ENCODE data around the gene CEP164. TPM values are rescaled to one million over a fixed set of nuclear protein-coding genes. Genes with fewer than 3 reads are reported as not detected.

The CEP164 gene
- total RNA-seq, 1 experiment from 2014 or later = 25.4 TPM

DNA sequence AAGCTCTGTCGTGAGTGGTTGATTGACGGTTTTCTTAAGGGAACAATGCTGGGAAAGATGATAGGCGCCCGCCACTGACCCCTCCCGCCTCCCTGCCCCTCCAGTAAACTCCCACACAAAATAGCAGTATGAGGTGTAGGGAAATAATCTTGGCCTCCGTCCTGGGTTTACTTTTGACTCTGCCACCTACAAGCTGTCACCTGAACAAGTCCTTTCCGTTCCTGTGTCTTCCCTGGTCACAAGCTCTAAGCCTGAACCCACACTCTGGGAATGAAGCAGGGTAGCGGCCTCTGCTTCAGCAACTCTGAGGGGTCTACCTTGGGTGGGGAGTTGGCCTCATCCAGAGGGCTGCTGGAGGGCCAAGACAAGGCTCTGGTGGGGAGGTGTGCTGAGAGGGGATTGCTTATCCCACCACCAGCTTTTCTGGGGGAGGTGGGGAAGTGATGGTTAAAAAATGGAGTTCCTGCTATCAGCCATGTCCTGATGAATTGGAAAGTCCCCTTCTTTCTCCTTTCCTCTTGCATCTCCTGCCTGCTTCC, 87.8 kb downstream of the CEP164 start:
- BruUV-seq (replicated peaks) = no TSS peak
- no peak for DNase-seq
- TF ChIP-seq, protein P1, sequence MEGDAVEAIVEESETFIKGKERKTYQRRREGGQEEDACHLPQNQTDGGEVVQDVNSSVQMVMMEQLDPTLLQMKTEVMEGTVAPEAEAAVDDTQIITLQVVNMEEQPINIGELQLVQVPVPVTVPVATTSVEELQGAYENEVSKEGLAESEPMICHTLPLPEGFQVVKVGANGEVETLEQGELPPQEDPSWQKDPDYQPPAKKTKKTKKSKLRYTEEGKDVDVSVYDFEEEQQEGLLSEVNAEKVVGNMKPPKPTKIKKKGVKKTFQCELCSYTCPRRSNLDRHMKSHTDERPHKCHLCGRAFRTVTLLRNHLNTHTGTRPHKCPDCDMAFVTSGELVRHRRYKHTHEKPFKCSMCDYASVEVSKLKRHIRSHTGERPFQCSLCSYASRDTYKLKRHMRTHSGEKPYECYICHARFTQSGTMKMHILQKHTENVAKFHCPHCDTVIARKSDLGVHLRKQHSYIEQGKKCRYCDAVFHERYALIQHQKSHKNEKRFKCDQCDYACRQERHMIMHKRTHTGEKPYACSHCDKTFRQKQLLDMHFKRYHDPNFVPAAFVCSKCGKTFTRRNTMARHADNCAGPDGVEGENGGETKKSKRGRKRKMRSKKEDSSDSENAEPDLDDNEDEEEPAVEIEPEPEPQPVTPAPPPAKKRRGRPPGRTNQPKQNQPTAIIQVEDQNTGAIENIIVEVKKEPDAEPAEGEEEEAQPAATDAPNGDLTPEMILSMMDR (IDR thresholded peaks at IDR 0.05; ENCODE audit: unreplicated experiment) = no peak
- H3K4me1 Mint-ChIP-seq (ENCODE audit: low read depth, unreplicated experiment) = no peaks in the 10 kb centered on the region
- H3K36me3 Mint-ChIP-seq (ENCODE audit: insufficient read depth, unreplicated experiment) = peaks cover 9% of the 10 kb centered on the region
- no peaks in the 10 kb centered on the region for H3K9me3 Mint-ChIP-seq (ENCODE audit: low read depth, unreplicated experiment)
- CTCF ChIA-PET = no interaction called here
- no peak overlapping the region for H3K4me3 Mint-ChIP-seq (ENCODE audit: low read depth, unreplicated experiment)
- intact Hi-C loops (cut with micrococcal nuclease; ENCODE audit: unreplicated experiment) = no loop called here
- no peak overlapping the region for H3K27ac Mint-ChIP-seq (ENCODE audit: unreplicated experiment)
- peaks cover 15% of the 10 kb centered on the region for H3K27me3 Mint-ChIP-seq (ENCODE audit: unreplicated experiment)

DNA sequence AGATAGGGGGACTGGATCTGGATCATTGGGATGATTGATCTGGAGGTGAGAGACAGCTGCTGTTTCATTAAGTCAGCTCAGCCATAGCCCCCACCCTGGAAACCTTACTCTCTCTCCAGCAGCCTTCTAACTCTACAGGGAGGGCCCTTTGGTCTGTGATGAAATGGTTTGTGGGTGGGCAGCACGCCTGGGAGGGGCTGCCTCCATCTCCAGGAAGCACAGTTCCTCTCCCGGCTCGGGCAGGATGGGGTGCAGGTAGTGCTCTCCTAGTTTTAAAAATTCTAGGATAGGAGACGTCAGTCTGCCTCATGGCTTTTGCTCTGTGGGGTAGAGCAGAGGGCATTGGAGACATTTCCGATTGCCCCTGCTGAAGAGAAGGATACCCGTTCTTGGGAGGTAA, 89.7 kb downstream of the CEP164 start:
- H3K9me3 Mint-ChIP-seq (ENCODE audit: low read depth, unreplicated experiment) = no peaks in the 10 kb centered on the region
- no peaks in the 10 kb centered on the region for H3K36me3 Mint-ChIP-seq (ENCODE audit: insufficient read depth, unreplicated experiment)
- CTCF ChIA-PET = no interaction called here
- H3K27me3 Mint-ChIP-seq (ENCODE audit: unreplicated experiment) = peaks cover 31% of the 10 kb centered on the region
- no peak overlapping the region for H3K27ac Mint-ChIP-seq (ENCODE audit: unreplicated experiment)
- H3K4me1 Mint-ChIP-seq (ENCODE audit: low read depth, unreplicated experiment) = no peaks in the 10 kb centered on the region
- TF ChIP-seq, protein P1 (IDR thresholded peaks at IDR 0.05; ENCODE audit: unreplicated experiment) = no peak
- BruUV-seq (replicated peaks) = no TSS peak
- H3K4me3 Mint-ChIP-seq (ENCODE audit: low read depth, unreplicated experiment) = no peak overlapping the region
- no peak for DNase-seq
- intact Hi-C loops (cut with micrococcal nuclease; ENCODE audit: unreplicated experiment) = no loop called here

DNA sequence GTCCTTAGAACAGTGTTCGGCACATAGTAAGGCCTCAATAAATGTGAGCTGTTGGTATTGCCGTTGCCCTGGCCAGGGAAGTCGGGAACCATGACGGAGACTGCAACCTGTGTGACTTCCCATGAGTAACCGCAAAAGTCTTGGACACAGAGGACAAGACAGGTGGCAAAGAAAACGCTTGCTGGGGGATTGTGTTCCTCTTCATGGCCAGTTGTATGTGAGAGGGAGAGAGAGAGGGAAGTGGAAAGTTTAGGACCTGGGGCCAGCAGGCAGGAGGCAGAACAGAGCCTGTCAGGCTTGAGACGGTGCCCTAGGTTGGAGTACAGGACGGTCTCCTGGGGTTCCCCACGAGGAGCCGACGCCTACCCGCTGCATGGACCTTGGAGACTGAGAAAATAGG, 90.2 kb downstream of the CEP164 start:
- DNase-seq = no peak
- CTCF ChIA-PET = interaction anchor here (0.6 kb wide), 1 partner anchor 212 kb away, joined by 15 read pairs; no protein-coding TSS in a partner anchor
- TF ChIP-seq, protein P1 (IDR thresholded peaks at IDR 0.05; ENCODE audit: unreplicated experiment) = no peak
- intact Hi-C loops (cut with micrococcal nuclease; ENCODE audit: unreplicated experiment) = no loop called here
- Mint-ChIP-seq H3K27ac (ENCODE audit: unreplicated experiment) (no peak overlapping the region), H3K27me3 (ENCODE audit: unreplicated experiment) (peaks cover 36% of the 10 kb centered on the region), H3K4me3 (ENCODE audit: low read depth, unreplicated experiment) (no peak overlapping the region), H3K9me3 (ENCODE audit: low read depth, unreplicated experiment) (no peaks in the 10 kb centered on the region), H3K36me3 (ENCODE audit: insufficient read depth, unreplicated experiment) (no peaks in the 10 kb centered on the region), H3K4me1 (ENCODE audit: low read depth, unreplicated experiment) (no peaks in the 10 kb centered on the region)
- BruUV-seq (replicated peaks) = no TSS peak

DNA sequence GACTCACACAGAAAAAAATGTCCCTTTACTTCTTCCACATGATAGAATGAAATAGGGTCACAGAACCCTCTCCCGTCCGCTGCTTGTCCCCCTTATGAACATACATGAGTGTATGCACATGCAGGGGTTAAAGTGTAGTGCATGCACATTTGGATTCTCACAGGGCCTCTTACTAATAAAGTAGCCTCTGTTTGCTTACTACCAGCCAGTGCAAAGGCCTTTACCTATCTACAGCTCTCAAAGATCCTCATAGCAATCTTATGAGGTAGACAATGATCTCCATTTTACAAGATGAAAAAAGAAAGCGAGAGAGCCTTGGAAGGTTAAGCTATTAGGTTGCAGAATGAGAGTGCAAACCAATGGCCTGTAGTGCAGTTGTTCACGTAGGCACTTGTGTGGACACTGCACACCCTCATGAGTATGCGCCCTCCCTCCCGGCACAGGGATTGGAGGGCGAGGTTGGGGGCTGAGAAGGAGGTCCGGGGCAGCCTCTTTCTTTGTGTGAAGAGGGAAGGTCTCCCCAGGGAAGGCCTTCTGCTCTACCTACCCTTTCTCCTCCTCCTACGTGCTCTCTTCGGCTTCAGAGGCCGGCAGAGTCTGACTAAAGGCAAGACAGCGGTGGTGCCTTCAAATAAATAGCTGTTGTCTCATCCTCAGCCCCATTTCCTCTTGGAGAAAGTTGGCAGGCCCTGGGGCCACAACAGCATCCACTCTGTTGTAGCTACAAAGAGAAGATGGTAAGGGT, 91.3 kb downstream of the CEP164 start:
- intact Hi-C loops (cut with micrococcal nuclease; ENCODE audit: unreplicated experiment) = no loop called here
- no peaks in the 10 kb centered on the region for H3K36me3 Mint-ChIP-seq (ENCODE audit: insufficient read depth, unreplicated experiment)
- CTCF ChIA-PET = interaction anchor here (0.6 kb wide), 1 partner anchor 25 kb away, joined by 3 read pairs; no protein-coding TSS in a partner anchor
- peaks cover 47% of the 10 kb centered on the region for H3K27me3 Mint-ChIP-seq (ENCODE audit: unreplicated experiment)
- TF ChIP-seq, protein P1 (IDR thresholded peaks at IDR 0.05; ENCODE audit: unreplicated experiment) = no peak
- H3K4me1 Mint-ChIP-seq (ENCODE audit: low read depth, unreplicated experiment) = no peaks in the 10 kb centered on the region
- H3K9me3 Mint-ChIP-seq (ENCODE audit: low read depth, unreplicated experiment) = no peaks in the 10 kb centered on the region
- no peak overlapping the region for H3K27ac Mint-ChIP-seq (ENCODE audit: unreplicated experiment)
- BruUV-seq (replicated peaks) = no TSS peak
- H3K4me3 Mint-ChIP-seq (ENCODE audit: low read depth, unreplicated experiment) = no peak overlapping the region
- DNase-seq = no peak
